Measurements from ENCODE around the gene NAPEPLD. TPM values are rescaled to one million over a fixed set of nuclear protein-coding genes. Genes with fewer than 3 reads are reported as not detected.

NAPEPLD gene
- total and polyA plus RNA-seq, 2 donors (not counting 1 experiment from before 2014, with no cell fraction given), result 5.7 to 9.2 TPM

DNA sequence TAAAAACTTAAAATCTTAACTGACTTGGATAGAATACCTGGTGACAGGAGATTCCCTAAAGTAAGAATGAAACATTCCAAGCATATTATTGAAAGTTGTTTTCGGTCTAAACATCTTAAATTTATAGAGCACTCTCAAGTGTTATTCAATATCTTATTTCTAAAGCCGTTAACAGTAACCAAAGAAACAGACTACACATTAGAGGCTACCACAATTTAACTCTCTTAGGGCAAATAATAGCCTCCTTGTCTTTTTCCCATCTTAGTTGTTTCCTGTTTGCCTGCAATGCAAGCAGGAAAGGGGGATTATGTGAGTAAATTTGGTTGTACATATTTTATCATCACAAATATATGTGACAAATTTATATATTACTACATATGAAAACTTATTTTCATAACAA lies 31.4 kb downstream of the NAPEPLD start:
- H3K4me3 ChIP-seq (replicated peaks in 1 of 4; ENCODE audit: control extremely low read depth in 1 of 4, insufficient read depth in 1 of 4, low read depth in 3 of 4, low read length in 4 of 4), result no peak overlapping the region
- no peak overlapping the region for H2AFZ ChIP-seq (ENCODE audit: low read length)
- no peaks in the 10 kb centered on the region for H4K20me1 ChIP-seq (ENCODE audit: control insufficient read depth, extremely low read depth, insufficient read depth, low read length)
- no peaks in the 10 kb centered on the region for H3K79me2 ChIP-seq (ENCODE audit: control insufficient read depth, insufficient read depth, low read length)
- H3K9ac ChIP-seq (ENCODE audit: insufficient read depth, low read length), result no peak overlapping the region
- H3K36me3 ChIP-seq (ENCODE audit: control insufficient read depth, insufficient read depth, low read length), result no peaks in the 10 kb centered on the region
- TF ChIP-seq CTCF (conservative IDR thresholded peaks at IDR 0.05 in 1 of 2, IDR thresholded peaks at IDR 0.05 in 1 of 2; ENCODE audit: low read depth in 1 of 2, low read length in 2 of 2) (no peak), EZH2 (IDR thresholded peaks at IDR 0.05; ENCODE audit: low read length, missing control alignments) (no peak)
- DNase-seq (ENCODE audit: low read depth in 2 of 2), result no peak
- H3K4me2 ChIP-seq (ENCODE audit: extremely low read depth, insufficient read depth, low read length), result no peak overlapping the region
- H3K27me3 ChIP-seq (ENCODE audit: control insufficient read depth, insufficient read depth, low read length), result no peaks in the 10 kb centered on the region
- no peaks in the 10 kb centered on the region for H3K9me3 ChIP-seq (ENCODE audit: control insufficient read depth, insufficient read depth, low read depth, low read length)
- no peak overlapping the region for H3K27ac ChIP-seq (ENCODE audit: insufficient read depth, low read length)
- H3K4me1 ChIP-seq (ENCODE audit: control insufficient read depth, extremely low read depth, insufficient read depth, low read length), result no peaks in the 10 kb centered on the region

DNA sequence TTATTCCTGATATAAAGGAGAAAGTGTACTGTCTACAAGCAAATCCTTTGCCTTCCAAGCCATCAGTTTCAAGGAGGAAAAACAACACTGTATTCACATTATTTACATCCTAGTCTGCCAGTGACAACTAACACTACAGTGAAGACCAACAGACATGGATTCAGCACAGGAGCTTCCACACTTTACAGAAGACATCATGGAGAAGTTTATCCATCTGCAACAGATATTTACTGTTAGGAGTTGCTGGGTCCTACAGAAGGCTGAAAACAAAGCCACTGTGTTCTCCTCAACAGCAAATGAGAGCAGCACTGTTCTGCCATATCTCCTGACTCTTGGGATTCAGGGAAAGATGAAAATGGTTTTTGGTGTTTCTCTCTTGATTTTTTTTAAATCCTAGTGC lies 31.9 kb downstream of the NAPEPLD start:
- no peak for DNase-seq (ENCODE audit: low read depth in 2 of 2)
- H3K79me2 ChIP-seq (ENCODE audit: control insufficient read depth, insufficient read depth, low read length), result no peaks in the 10 kb centered on the region
- no peak overlapping the region for H2AFZ ChIP-seq (ENCODE audit: low read length)
- no peak overlapping the region for H3K4me3 ChIP-seq (replicated peaks in 1 of 4; ENCODE audit: control extremely low read depth in 1 of 4, insufficient read depth in 1 of 4, low read depth in 3 of 4, low read length in 4 of 4)
- H3K4me2 ChIP-seq (ENCODE audit: extremely low read depth, insufficient read depth, low read length), result no peak overlapping the region
- H3K27ac ChIP-seq (ENCODE audit: insufficient read depth, low read length), result no peak overlapping the region
- H3K4me1 ChIP-seq (ENCODE audit: control insufficient read depth, extremely low read depth, insufficient read depth, low read length), result no peaks in the 10 kb centered on the region
- no peaks in the 10 kb centered on the region for H4K20me1 ChIP-seq (ENCODE audit: control insufficient read depth, extremely low read depth, insufficient read depth, low read length)
- no peaks in the 10 kb centered on the region for H3K36me3 ChIP-seq (ENCODE audit: control insufficient read depth, insufficient read depth, low read length)
- no peak for TF ChIP-seq EZH2 (IDR thresholded peaks at IDR 0.05; ENCODE audit: low read length, missing control alignments)
- no peak for TF ChIP-seq CTCF (conservative IDR thresholded peaks at IDR 0.05 in 1 of 2, IDR thresholded peaks at IDR 0.05 in 1 of 2; ENCODE audit: low read depth in 1 of 2, low read length in 2 of 2)
- H3K9ac ChIP-seq (ENCODE audit: insufficient read depth, low read length), result no peak overlapping the region
- no peaks in the 10 kb centered on the region for H3K9me3 ChIP-seq (ENCODE audit: control insufficient read depth, insufficient read depth, low read depth, low read length)
- H3K27me3 ChIP-seq (ENCODE audit: control insufficient read depth, insufficient read depth, low read length), result no peaks in the 10 kb centered on the region

- no peaks in the 10 kb centered on the region for H3K4me1 ChIP-seq (ENCODE audit: control insufficient read depth, extremely low read depth, insufficient read depth, low read length)
- H4K20me1 ChIP-seq (ENCODE audit: control insufficient read depth, extremely low read depth, insufficient read depth, low read length), result no peaks in the 10 kb centered on the region
- H3K4me2 ChIP-seq (ENCODE audit: extremely low read depth, insufficient read depth, low read length), result no peak overlapping the region
- no peak for DNase-seq (ENCODE audit: low read depth in 2 of 2)
- no peak overlapping the region for H2AFZ ChIP-seq (ENCODE audit: low read length)
- TF ChIP-seq EZH2 (IDR thresholded peaks at IDR 0.05; ENCODE audit: low read length, missing control alignments) (no peak), CTCF (conservative IDR thresholded peaks at IDR 0.05 in 1 of 2, IDR thresholded peaks at IDR 0.05 in 1 of 2; ENCODE audit: low read depth in 1 of 2, low read length in 2 of 2) (no peak)
- H3K9me3 ChIP-seq (ENCODE audit: control insufficient read depth, insufficient read depth, low read depth, low read length), result no peaks in the 10 kb centered on the region
- H3K9ac ChIP-seq (ENCODE audit: insufficient read depth, low read length), result no peak overlapping the region
- H3K79me2 ChIP-seq (ENCODE audit: control insufficient read depth, insufficient read depth, low read length), result no peaks in the 10 kb centered on the region
- no peaks in the 10 kb centered on the region for H3K27me3 ChIP-seq (ENCODE audit: control insufficient read depth, insufficient read depth, low read length)
- no peak overlapping the region for H3K27ac ChIP-seq (ENCODE audit: insufficient read depth, low read length)
- H3K36me3 ChIP-seq (ENCODE audit: control insufficient read depth, insufficient read depth, low read length), result no peaks in the 10 kb centered on the region
- H3K4me3 ChIP-seq (replicated peaks in 1 of 4; ENCODE audit: control extremely low read depth in 1 of 4, insufficient read depth in 1 of 4, low read depth in 3 of 4, low read length in 4 of 4), result no peak overlapping the region
These were observed 32.4 kb downstream of the NAPEPLD start for GRCh38 chr7:103116511-103116910.
